Ovary (tissue), 10 donors: ENCODE results near the gene MSI2. TPM values are rescaled to one million over a fixed set of nuclear protein-coding genes. Genes with fewer than 3 reads are reported as not detected.

Experiments used
- DNase-seq, 5 donors: peaks; one replicate each; pipeline ENCODE4 v3.0.0-alpha.2; 2019 to 2020
- H3K27ac ChIP-seq, 2 donors: fragments of 200-600 bp; one replicate each; pipeline versions ENCODE4 v1.5.1 to v1.8.0; 2019 to 2022
- H3K27me3 ChIP-seq: fragments of 200-600 bp; one replicate; pipeline ENCODE4 v1.8.0; 2022
- H3K36me3 ChIP-seq: fragments of 200-600 bp; sonication (generic); one replicate; pipeline ENCODE4 v1.5.1; 2019
- H3K4me1 ChIP-seq: one replicate; pipeline ENCODE4 v1.8.1; 2013; ENCODE audit warnings: mild to moderate bottlenecking, moderate library complexity; ENCODE audit not compliant: insufficient read depth
- H3K4me3 ChIP-seq: fragments of 200-600 bp; sonication (generic); one replicate; pipeline ENCODE4 v1.5.1; 2017
- H3K9me3 ChIP-seq, 2 donors: fragments of 200-600 bp in 1 of 2; sonication (generic) in 1 of 2; one replicate each; pipeline versions ENCODE4 v1.5.1 to v1.8.1; 2013 to 2019; ENCODE audit warnings: mild to moderate bottlenecking in 1 of 2, moderate library complexity in 1 of 2
- EP300 ChIP-seq: sonication (generic); formaldehyde crosslinking; IDR thresholded peaks from one replicate; pipeline ENCODE4 v1.6.1; 2017; ENCODE audit warnings: antibody characterized with exemption
- POLR2A ChIP-seq: fragments of 450-650 bp; IDR thresholded peaks from one replicate; pipeline ENCODE4 v1.6.1; 2017; ENCODE audit warnings: antibody characterized with exemption, mild to moderate bottlenecking, moderate library complexity
- WGBS, 3 donors: extraction: QIAGEN DNeasy Blood & Tissue Kit in 1 of 3; methylation state at CpG; one replicate each; pipeline versions ENCODE4 v1.1.5 to v1.1.7; 2013 to 2017; 5-methylcytosine and 5-hydroxymethylcytosine counted together
- intact Hi-C, 4 donors: fragments of 100-400 bp; cut with DNase I; formaldehyde crosslinking; loops; one replicate each; pipeline versions ENCODE4 v1.11.0 to v1.15.1; 2022 to 2023
- long read RNA-seq, 3 donors: library from polyadenylated mRNA in 2 of 3; unstranded in 2 of 3; transcript quantifications; one replicate each; pipeline ENCODE4 v2.0.0 and lab custom pipeline, GENCODE V29; 2021 to 2026
- polyA plus RNA-seq, 2 donors: library from polyadenylated mRNA; stranded (reverse); fragments of 200-250 nt in 1 of 2; fragments of 350-450 nt in 1 of 2; fragmentation: Illumina TruSeq in 1 of 2; extraction: RNeasy Lipid Tissue Mini Kit (QIAGEN cat#74804) in 1 of 2; gene quantifications; one replicate each; pipeline ENCODE4 v1.2.3, GENCODE V29; 2013 to 2014
- total RNA-seq, 7 donors: library from RNA; depleted of rRNA in 2 of 7; stranded (reverse); fragments of >200 nt in 2 of 7; fragmentation: NEBNext Ultra II Directional in 3 of 7; extraction: Animal tissue kit (Norgen Biotek cat#: 25700) in 3 of 7; gene quantifications; one replicate each; pipeline versions ENCODE4 v1.1.0 to v1.2.4, GENCODE V29; 2016 to 2023
- TF ChIP-seq, protein P1 (sequence below), 3 donors: fragments of 450-650 bp in 2 of 3; fragments of 200-600 bp in 1 of 3; IDR thresholded peaks; one replicate each; pipeline versions ENCODE4 v1.5.1 to v1.8.0; 2016 to 2022; ENCODE audit warnings: antibody characterized with exemption in 3 of 3, mild to moderate bottlenecking in 1 of 3
- donor health status: DM: no; HTN: no; CAD: no; lungs with moderate emphysema.
- donor health status: DM: no; HTN: no; CAD: no.
- donor health status: Bipolar disorder and iron deficiency.
- donor health status: DM: yes; HTN: yes; CAD: no.
- donor health status: DM: no; HTN: no; CAD: no.
- donor health status: DM: yes; HTN: yes; CAD: no.

MSI2 gene
- 100 to 1,000 TPM; 110 to 199 (median 149) TPM for total RNA-seq
- 100 to 1,000 TPM in 1 of 2 donors, 10 to 100 TPM in 1; 43.1 to 105 TPM for polyA plus RNA-seq
- long read RNA-seq, donor 1, full-length matches to known transcripts, result 4 of 50 reads
- long read RNA-seq, donor 1, partial matches to known transcripts, result 2 of 50 reads
- long read RNA-seq, donor 1, other reads (novel, unspliced or antisense), result 44 of 50 reads
- long read RNA-seq, donor 2, full-length matches to known transcripts, result 15 of 22 reads
- long read RNA-seq, donor 2, partial matches to known transcripts, result 7 of 22 reads
- long read RNA-seq, donor 2, other reads (novel, unspliced or antisense), result 0 of 22 reads
- long read RNA-seq, donor 3, partial matches to known transcripts, result 0 of 27 reads
- long read RNA-seq, donor 3, other reads (novel, unspliced or antisense), result 27 of 27 reads

DNA sequence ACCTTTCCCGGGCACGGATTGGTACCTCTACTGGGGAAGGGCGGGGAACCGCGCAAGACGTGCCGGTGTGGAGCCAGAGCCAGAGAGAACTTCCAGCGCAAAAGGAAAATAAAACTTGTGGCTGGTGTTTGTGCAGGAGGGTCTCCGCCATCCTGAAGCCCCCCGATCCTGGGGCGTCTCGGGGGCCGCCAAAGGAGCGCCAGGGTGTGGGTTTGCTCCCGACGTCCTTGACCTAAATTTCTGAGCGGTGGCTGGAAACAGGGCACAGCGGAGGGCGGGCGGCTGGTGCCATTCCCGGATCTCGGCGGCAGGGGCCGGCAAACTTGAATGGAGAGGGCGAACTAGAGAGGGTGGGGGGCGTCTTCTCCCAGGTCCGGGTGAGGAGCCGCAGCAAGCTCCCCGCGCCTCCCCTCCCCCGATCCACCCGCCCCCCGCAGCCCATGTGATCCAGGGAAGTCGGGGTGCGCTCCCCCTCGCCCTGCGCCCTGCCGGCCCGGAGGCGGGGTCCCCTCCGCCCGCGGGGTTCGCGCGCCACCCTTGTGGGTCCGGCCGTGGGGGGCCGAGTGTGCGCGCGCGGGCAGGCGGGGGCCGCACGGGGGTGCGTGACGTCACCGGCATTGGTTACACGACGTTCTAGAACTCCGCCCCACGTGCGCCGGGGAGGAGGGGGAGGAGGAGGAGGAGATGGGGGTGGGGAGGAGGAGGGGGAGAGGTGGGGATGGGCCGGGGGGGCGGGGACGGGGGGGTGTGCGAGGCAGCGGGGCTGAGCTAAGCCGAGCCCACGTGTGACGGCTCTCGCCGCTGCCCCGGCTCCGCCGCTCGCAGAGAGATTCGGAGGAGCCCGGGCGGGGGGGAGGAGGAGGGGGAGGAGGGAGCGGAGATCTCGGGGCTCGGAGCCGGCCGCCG is at the start of gene MSI2:
TSS of gene MSI2 (plus strand) at position 748 of the 906 bp plus-strand sequence. CDS start 220 bp downstream, outside the sequence.
- intact Hi-C loops, result loop anchor here in 1 of 4 donors (10.0 kb wide), 1 partner anchor 419 kb away; no protein-coding TSS in a partner anchor
- no peaks in the 10 kb centered on the region for H3K9me3 ChIP-seq
- 1% methylated on average over 44 to 87 of the region's 88 CpGs for WGBS, 3 donors

DNA sequence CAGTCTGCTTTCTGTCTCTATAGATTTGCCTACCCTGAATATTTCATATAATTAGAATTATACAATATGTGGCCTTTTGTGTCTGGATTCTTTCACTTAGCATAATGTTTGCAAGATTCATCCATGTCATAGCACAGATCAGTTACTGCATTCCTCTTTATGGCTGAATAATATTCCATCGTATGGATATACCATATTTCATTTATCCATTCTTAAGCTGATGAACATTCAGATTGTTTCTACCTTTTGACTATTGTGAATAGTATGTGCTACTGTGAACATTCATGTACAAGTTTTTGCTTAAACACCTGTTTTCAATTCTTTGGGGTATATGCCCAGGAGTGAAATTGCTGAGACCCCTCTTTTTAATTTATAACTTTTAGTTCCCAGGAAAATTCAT is 49.4 kb upstream of the MSI2 start:
- intact Hi-C loops, result no loop called here
- TF ChIP-seq POLR2A, result no peak
- TF ChIP-seq, protein P1, sequence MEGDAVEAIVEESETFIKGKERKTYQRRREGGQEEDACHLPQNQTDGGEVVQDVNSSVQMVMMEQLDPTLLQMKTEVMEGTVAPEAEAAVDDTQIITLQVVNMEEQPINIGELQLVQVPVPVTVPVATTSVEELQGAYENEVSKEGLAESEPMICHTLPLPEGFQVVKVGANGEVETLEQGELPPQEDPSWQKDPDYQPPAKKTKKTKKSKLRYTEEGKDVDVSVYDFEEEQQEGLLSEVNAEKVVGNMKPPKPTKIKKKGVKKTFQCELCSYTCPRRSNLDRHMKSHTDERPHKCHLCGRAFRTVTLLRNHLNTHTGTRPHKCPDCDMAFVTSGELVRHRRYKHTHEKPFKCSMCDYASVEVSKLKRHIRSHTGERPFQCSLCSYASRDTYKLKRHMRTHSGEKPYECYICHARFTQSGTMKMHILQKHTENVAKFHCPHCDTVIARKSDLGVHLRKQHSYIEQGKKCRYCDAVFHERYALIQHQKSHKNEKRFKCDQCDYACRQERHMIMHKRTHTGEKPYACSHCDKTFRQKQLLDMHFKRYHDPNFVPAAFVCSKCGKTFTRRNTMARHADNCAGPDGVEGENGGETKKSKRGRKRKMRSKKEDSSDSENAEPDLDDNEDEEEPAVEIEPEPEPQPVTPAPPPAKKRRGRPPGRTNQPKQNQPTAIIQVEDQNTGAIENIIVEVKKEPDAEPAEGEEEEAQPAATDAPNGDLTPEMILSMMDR (IDR thresholded peaks at IDR 0.05), result no peak
- no peak for TF ChIP-seq EP300
- WGBS, 3 donors, result 94 to 96% (median 96%) methylated on average over 1 of the region's 1 CpG

More for the DNA sequence above, at the start of gene MSI2:
- H3K4me3 ChIP-seq, result peak within 1 kb of the TSS; percentile 95
- peak; percentile 98 to 99 (median 99) for DNase-seq
- H3K27ac ChIP-seq, result peak within 1 kb of the TSS; percentile 99 to 100
- TF ChIP-seq, protein P1 (IDR thresholded peaks at IDR 0.05), result no peak
- peak; percentile 68 for TF ChIP-seq EP300
- peak; percentile 84 for TF ChIP-seq POLR2A
- no peaks in the 10 kb centered on the region for H3K27me3 ChIP-seq
- no peaks in the 10 kb centered on the region for H3K36me3 ChIP-seq
- H3K4me1 ChIP-seq, result peaks cover 11% of the 10 kb centered on the region

DNA sequence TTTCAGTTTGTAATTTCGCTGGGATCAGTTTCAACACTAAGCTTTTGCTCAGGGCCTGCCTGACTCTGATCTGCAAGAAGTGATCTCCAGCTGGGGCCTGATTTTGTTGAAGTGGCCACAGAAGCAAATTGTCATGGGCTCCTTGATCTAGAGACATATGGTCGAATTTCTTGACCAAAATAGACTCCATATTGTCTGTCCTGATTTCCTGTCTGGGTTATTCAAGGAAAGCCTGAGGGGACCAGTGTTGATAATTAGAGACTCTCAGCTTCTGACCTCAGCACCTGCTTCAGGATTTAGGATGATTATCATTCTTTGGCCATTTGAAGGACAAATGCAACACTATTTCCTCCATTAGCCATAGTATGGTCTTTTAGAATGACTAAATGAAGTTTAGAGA is 48.9 kb upstream of the MSI2 start:
- Histone ChIP-seq H3K27ac (no peak overlapping the region), H3K36me3 (no peaks in the 10 kb centered on the region), H3K9me3 (no peaks in the 10 kb centered on the region), H3K4me1 (no peaks in the 10 kb centered on the region), H3K4me3 (no peak overlapping the region), H3K27me3 (no peaks in the 10 kb centered on the region)
- DNase-seq, result no peak
- 91 to 98% (median 93%) methylated on average over 2 of the region's 2 CpGs for WGBS, 3 donors
- TF ChIP-seq, protein P1 (IDR thresholded peaks at IDR 0.05), result no peak
- TF ChIP-seq EP300 (no peak), POLR2A (no peak)
- intact Hi-C loops, result no loop called here

More for the DNA sequence above, 49.4 kb upstream of the MSI2 start:
- H3K27me3 ChIP-seq, result no peaks in the 10 kb centered on the region
- no peaks in the 10 kb centered on the region for H3K9me3 ChIP-seq
- H3K4me3 ChIP-seq, result no peak overlapping the region
- no peaks in the 10 kb centered on the region for H3K36me3 ChIP-seq
- H3K27ac ChIP-seq, result no peak overlapping the region
- DNase-seq, result no peak
- H3K4me1 ChIP-seq, result no peaks in the 10 kb centered on the region

DNA sequence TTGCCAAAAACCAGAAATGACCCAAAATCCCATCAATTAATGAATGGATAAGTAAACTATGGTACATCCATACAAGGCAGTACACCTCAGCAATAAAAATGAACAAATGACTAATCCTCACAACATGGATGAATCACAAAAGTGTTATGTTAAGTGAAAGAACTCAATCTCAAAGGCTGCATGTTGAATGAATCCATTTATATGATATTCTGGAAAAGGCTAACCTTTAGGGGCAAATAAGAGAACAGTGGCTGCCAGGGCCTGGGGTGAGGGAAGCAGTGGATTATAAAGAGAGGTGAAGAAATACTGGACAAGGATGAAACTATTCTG is 46.1 kb upstream of the MSI2 start:
- H3K36me3 ChIP-seq, result no peaks in the 10 kb centered on the region
- H3K4me3 ChIP-seq, result no peak overlapping the region
- no peak overlapping the region for H3K27ac ChIP-seq
- no peaks in the 10 kb centered on the region for H3K9me3 ChIP-seq
- no peaks in the 10 kb centered on the region for H3K4me1 ChIP-seq
- no peak for TF ChIP-seq POLR2A
- TF ChIP-seq, protein P1 (IDR thresholded peaks at IDR 0.05), result no peak
- TF ChIP-seq EP300, result no peak
- intact Hi-C loops, result no loop called here
- no peaks in the 10 kb centered on the region for H3K27me3 ChIP-seq
- no peak for DNase-seq
